RPMI8226 (cell line): ENCODE results near the gene TRHDE.

Experiments used
- DNase-seq: peaks from one replicate; pipeline ENCODE4 v3.0.0-alpha.2; 2015

The TRHDE gene

DNA sequence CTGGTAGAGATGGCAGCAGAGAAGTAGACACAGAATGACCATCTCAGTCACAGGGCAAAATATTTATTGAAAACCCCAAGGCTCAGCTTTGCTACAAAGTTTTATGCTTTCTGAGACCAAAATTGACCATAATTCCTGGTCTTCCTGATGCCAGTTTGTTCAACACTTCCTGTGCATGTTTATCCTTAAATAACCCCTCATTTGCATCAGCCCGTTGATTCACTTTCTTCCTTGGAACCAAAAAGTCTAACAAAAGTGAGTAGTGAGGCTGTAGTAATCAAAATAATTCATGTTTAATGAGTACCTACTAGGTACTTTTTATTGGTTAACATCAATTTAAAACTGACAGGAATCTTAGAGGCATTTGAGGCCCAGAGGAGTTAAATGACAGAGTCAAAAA, 51.7 kb downstream of the TRHDE start:
- DNase-seq: no peak

DNA sequence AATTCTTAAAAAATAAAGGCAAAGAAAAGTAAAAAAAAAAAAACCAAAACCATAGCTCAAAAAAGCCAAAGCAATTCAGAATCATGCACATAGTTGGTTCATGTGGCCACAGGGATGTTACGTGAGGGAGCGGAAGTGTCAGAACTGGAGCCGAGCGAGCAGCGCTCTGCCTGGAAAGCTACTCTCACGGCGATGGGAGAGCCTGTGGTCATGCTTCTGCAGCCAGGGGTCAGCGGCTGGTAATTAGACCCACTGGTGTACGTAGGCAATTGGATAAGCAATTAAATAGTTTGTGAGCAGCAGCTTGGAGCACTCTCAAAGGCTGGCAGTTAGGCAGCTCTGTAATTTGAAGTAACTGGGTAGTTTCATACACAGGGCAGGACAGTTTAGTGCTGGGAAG, 58.1 kb downstream of the TRHDE start:
- DNase-seq: no peak

- DNase-seq: no peak
Measured at GRCh38 chr12:72330784-72331183, 58.6 kb downstream of the TRHDE start.

DNA sequence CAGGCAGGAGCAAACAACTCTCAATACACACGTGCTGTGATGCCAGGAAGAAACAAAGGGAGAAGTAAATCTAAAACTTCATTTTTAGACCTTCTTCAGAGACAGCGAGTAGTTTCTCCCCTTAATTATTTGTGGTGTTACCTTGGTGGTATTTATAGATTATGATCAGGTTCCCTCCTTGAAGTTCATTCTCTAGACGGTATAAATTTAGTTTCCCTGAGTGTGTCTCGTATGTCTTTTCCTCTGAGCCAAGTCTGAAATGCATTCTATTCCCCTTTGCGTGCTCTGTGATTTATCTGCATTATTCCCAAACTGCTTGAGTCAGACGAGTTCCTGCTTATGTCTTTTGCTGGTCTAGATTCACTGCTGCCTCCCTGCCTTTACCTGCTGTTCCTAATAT, 65.2 kb downstream of the TRHDE start:
- DNase-seq: no peak

- no peak for DNase-seq
Measured at GRCh38 chr12:72337946-72338345, 65.8 kb downstream of the TRHDE start.

DNA sequence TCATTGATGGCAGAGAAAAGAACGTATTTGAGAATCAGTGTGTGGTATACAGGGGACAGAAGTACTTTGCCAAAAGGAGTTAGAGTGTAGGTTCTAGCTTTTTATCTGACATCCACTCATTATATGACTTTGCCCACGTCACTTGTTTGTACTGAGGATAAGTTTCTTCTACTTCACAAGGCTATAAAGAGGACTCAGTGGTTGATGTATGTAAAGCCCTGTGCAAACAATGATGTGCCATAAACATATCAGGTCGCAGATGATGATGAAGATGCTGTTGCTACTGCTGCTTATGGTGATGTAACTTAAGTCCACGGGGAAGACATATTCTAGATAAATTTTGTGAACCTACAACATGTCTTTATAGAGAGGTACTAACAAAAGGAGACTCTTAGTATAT, 66.3 kb downstream of the TRHDE start:
- no peak for DNase-seq

DNA sequence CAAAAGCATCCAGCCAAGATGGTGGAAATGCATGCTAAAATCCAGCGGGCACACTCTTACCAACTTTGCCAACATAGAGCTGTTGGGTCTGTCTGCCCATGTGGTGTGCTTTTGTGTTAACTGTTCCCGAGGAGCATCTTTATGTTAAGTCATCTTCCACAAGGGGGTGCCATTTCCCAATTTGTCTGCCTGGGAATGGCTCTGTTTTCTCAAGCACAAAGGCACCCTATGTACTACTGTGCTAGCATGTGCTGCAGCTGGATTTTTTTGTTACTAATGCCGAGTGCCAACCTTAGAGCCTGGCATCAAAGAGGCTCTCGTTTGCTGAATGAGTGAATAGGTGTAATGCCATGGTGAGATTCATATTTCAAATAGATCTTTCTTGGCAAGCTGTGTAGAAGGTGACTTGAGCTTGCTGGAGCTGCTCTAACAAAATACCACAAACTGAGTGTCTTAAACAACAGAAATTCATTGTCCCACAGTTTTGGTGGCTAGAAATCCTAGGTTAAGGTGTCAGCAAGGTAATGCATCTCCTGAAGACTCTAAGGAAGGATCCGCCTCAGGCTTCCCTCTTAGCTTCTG, 74.3 kb downstream of the TRHDE start:
- peak; percentile 77 for DNase-seq

- no peak for DNase-seq
Measured at GRCh38 chr12:72349491-72349890, 77.3 kb downstream of the TRHDE start.

- DNase-seq: no peak
Measured at GRCh38 chr12:72359416-72359815, 87.2 kb downstream of the TRHDE start.

DNA sequence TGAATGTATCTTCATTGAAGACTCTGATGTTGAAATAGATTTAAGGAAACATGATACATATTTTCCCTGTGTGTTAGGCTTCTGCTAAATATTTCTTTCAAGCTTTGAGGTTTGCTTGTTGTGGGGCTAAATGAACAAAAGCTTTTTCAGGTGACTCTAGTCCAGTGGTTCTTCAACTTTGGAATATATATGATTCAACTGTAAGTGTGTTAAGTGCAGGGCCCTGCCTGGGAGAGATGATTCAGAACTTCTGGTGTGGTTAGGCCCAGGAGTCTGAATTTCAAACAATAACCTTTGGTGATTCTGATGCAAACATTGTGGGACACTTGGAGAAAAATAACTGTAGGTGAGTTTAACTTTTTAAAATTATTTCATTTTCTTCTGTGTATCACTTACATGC, 93.0 kb downstream of the TRHDE start:
- no peak for DNase-seq

DNA sequence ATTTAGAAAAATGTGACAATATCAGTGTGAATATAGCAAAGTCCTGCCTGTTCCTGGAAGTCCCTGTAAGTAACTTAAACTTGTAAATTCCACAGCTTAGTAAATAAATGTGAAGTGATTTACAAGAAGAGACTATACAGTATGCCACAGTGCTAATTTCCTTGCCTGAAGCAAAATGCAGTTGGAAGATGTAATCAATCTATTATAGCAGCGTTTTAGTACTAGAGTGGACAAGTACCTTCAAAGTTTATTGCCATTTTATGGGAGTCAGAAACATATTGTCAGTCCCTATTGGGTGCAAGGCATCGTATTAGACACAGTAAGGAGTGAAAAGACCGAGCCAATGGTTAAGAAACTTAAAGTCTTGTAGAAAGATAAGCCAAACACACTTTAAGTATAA, 94.1 kb downstream of the TRHDE start:
- no peak for DNase-seq

- DNase-seq: no peak
Measured at GRCh38 chr12:72368298-72368697, 96.1 kb downstream of the TRHDE start.

DNA sequence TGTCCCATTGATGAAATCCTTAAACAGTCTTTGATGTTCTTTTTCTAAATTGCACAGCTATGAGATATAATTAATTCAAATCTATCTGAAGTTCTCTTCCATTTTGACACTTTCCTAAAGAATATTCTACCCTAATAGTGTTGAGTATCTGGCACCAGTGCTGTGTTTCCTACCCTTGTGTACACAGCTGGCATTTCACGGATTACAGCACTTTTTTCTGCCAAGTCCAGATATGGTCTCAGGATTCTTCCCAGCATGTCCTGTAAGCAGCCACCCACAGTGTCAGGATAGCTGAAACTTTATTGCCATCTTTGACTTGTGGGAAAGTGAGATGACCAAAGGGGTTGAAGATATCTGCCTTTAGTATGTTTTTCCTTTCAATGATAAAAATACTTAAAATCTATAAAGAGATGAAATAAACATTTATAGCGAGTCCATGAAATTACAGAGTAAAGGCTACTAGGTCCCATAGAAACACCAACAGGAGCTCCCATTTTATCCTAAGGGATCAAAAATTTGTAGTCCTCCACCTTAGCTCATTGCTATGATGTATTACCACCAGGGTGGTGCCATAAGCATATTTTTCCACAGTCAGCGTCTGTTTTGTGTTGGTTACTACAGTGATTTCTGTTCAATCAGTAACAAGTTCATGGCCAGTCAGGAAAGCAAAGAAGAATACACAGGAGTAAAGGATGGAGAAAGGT, 96.7 kb downstream of the TRHDE start:
- DNase-seq: no peak

DNA sequence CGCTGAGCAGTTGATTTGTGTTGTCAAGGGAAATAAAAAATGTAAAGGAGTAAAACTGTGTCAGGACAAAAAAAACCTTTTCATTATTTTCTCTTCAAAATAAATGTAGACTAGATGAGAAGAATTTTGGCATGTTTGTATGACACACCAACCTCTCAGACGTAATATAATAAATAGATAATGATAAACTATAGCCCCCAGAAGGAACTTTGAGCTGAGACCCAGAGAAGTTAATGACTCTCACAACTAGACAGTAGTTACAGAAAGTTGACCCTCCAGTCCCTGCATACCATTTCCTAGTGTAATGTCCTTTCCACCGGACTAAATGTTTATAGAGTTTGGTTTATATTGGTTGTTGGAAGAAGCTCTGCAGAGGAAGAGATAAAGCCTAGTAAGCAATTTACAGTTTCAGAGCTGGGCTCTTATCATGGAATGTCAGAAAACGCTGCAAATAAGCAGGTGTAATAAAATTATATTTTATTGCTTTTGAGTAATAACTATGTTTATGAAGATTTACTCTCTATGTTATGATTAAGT, 97.3 kb downstream of the TRHDE start:
- DNase-seq: no peak

DNA sequence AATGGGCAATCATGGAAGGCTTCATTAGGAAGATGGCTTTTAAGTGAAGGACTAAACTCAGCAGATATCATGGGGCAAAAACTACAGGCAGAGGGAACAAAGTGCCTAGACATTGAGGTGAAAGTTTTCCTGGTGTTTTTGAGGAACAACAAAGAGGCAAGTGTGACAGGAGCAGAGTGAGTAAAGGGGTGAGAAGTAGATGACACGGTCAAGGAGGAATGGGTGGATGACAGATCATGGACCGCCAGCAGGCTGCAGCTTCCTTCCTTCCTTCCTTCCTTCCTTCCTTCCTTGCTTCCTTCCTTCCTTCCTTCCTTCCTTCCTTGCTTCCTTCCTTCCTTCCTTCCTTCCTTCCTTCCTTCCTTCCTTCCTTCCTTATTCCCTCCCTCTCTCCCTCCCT, 108.3 kb downstream of the TRHDE start:
- DNase-seq: no peak

GRCh38 chr12:72388322-72388721, 116.2 kb downstream of the TRHDE start:
- DNase-seq: no peak

GRCh38 chr12:72390146-72390545, 118.0 kb downstream of the TRHDE start:
- no peak for DNase-seq

DNA sequence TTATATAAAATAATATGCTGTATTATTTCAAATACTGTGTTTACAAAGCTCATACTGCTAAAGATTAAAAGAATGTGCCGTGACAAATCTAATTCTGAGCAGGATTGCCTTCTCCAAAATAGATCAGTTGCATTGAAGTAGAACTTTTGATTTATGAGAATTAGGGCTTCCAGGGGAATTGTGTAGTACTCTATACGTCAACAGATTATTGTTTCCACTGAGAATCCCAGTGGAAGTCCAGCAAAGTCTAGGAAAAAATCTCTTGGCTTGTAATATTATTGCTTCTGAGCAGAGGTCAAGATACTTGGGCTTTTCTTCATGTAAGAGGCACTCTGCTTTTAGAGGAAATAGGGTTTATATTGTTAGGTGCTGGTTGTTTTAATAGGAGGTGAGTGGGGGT, 133.9 kb downstream of the TRHDE start:
- no peak for DNase-seq

- no peak for DNase-seq
Measured at GRCh38 chr12:72432037-72432604, 160.0 kb downstream of the TRHDE start.

DNA sequence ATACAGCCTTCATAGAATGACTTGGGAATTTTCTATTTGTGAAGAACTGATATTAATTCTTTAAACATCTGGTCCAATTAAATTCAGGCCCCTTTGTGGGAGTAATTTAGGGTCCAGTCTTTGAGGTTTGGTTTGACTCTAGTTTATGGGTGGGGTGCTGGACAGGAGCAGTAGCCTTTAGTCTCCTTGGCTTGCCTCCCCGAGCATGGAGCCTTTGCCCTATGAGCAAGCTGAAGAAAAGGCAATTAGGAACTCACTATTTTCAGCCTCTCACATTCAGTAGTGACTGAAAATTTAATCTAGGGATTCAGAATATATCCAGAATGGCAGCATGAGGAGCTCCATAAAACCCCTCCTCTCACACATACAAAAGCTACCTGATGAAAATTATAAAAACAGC, 161.1 kb downstream of the TRHDE start:
- no peak for DNase-seq

GRCh38 chr12:72434999-72435398, 162.8 kb downstream of the TRHDE start:
- DNase-seq: no peak

DNA sequence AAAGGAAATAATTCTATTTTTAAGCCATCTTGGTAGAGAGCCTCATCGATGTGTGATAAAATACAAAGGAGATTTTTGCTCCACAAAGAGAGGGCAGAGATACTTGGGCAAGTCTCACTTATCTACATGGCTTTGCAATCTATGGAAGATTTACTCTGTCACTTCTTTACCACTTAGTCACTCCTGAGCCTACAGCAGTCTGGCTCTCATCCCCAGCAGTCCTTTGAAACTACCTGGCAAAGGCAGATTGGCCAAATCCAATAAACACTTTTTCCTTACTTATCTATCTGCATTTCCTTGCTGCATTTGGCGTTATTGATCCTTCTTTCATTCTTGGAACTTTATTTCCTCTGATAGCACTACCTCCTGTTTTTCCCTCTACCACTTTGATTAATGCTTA, 170.0 kb downstream of the TRHDE start:
- DNase-seq: no peak

DNA sequence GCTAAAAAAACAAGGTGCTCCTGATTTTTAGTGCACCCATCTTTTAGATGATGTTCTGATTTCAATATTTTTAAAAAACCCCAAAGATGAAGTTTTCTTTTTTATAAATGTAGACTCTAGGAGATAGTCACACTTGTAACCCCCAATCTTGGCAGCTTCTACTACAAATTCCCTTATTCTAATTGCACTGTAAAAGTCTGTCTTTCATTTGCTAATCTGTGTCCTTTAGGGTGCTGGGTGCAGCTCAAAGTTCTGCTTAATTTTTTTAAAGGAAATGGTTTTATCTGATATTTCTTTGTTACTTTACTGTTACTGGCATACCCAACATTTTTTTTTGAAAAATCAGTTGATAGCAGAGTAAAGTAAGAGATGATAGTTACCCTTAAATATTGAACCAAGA, 172.0 kb downstream of the TRHDE start:
- DNase-seq: no peak

- no peak for DNase-seq
Measured at GRCh38 chr12:72444566-72444965, 172.4 kb downstream of the TRHDE start.

DNA sequence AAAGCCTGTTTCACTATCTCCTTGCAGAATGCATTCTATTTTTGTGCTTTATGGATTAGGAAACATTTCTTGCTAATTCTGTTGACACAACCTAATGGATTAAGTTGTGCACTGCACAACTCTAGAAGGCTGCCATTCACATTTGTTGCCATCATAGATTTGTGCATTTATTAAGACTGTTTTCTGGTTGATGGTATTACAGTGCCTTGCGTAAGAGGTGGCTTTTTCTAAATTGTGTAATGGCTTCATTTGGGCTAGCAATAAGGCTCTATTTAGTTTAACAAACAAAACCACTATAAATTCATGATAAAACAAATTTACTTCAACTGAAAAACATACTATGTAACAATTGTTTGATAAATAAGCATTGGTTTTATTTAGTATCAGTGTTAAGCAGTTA, 175.9 kb downstream of the TRHDE start:
- no peak for DNase-seq
